ENCODE data around the gene CRACR2A.

CRACR2A gene

GRCh38 chr12:3589745-3590144, 163.2 kb downstream of the CRACR2A start:
- no peak for TF ChIP-seq CTCF (conservative IDR thresholded peaks at IDR 0.05; ENCODE audit: control insufficient read depth, insufficient read depth, low read depth, low read length)
- no peak for DNase-seq (ENCODE audit: low read depth)
- no peak overlapping the region for H3K4me3 ChIP-seq (ENCODE audit: control insufficient read depth, low read depth, low read length)

GRCh38 chr12:3587402-3588013, 165.4 kb downstream of the CRACR2A start:
- no peak for TF ChIP-seq CTCF (conservative IDR thresholded peaks at IDR 0.05; ENCODE audit: control insufficient read depth, insufficient read depth, low read depth, low read length)
- H3K4me3 ChIP-seq (ENCODE audit: control insufficient read depth, low read depth, low read length): no peak overlapping the region
- no peak for DNase-seq (ENCODE audit: low read depth)

DNA sequence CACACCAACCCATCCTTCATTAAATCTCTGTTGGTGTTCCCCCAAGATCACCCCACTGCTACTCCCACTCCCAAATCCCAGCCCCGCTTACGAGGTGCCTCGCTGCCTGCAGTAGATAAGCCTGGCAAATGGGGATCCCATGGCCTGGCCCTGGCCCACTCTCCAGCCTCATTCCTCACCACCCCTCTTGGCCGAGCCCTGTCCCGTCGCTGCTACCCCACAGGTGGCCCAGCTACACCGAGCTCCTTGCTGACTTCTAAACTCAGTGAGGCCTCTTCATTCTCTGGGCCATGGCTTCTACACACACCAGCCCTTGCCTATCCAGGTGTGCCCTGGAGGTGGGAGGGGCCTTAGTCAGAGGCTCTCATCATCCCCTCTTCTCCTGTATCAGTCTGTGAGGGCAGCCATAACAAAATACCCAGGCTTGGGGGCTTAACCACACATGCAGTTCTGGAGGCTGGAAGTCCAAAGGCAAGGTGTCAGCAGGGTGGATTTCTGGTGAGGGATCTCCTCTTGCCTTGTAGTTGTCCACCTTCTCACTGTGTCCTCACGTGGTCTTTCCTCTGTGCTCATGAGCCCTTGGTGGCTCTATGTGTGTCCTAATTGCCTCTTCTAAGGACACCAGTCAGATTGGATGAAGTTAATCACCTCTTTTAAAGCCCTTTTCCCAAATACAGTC, 169.1 kb downstream of the CRACR2A start:
- DNase-seq (ENCODE audit: low read depth): no peak
- no peak for TF ChIP-seq CTCF (conservative IDR thresholded peaks at IDR 0.05; ENCODE audit: control insufficient read depth, insufficient read depth, low read depth, low read length)
- no peak overlapping the region for H3K4me3 ChIP-seq (ENCODE audit: control insufficient read depth, low read depth, low read length)

GRCh38 chr12:3580094-3580749, 172.7 kb downstream of the CRACR2A start:
- TF ChIP-seq CTCF (conservative IDR thresholded peaks at IDR 0.05; ENCODE audit: control insufficient read depth, insufficient read depth, low read depth, low read length): no peak
- H3K4me3 ChIP-seq (ENCODE audit: control insufficient read depth, low read depth, low read length): no peak overlapping the region
- no peak for DNase-seq (ENCODE audit: low read depth)

GRCh38 chr12:3579446-3580093, 173.3 kb downstream of the CRACR2A start:
- DNase-seq (ENCODE audit: low read depth): no peak
- H3K4me3 ChIP-seq (ENCODE audit: control insufficient read depth, low read depth, low read length): no peak overlapping the region
- TF ChIP-seq CTCF (conservative IDR thresholded peaks at IDR 0.05; ENCODE audit: control insufficient read depth, insufficient read depth, low read depth, low read length): no peak

- no peak overlapping the region for H3K4me3 ChIP-seq (ENCODE audit: control insufficient read depth, low read depth, low read length)
- DNase-seq (ENCODE audit: low read depth): no peak
- TF ChIP-seq CTCF (conservative IDR thresholded peaks at IDR 0.05; ENCODE audit: control insufficient read depth, insufficient read depth, low read depth, low read length): no peak
Observed at GRCh38 chr12:3578557-3578956, 174.4 kb downstream of the CRACR2A start.

Measured in fibroblast of mammary gland (primary cell).